DLD1 (cell line): Measurements from ENCODE around the gene FAM161B.

Experiments
- in situ Hi-C: cut with HindIII; loops from 2 replicates; pipeline ENCODE4 v1.10.0; 2017; ENCODE audit warnings: low sequenced_read_pairs

FAM161B gene

DNA sequence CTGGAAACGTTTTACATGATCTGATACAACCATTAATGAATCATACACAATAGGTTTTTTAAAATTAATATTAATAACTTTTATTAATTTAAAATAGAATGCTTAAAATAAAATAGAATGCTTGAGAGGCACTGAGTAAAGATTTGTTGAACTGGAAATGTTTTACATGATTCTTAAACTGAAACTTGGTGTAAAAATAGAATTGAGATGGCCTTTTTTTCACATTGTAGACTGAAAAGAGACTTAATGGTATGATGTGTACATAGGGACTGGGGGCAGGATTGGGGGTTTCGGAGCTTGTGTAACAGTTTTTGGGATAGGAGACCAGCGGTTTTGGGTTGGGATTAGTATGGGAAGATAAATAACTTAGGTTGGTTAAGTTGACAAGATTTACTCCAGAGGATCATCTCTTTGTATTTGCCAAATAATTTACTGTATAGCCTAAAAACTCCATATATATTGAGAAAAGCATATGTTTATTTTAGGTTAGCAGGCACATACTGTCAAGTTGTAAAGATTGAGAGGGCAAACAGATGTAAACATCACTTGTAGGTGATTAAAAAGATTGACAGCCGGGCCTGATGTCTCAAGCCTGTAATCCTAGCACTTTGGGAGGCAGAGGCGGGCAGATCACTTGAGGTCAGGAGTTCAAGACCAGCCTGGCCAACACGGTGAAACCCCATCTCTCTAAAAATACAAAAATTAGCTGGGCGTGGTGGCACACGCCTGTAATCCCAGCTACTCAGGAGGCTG is 65.3 kb downstream of the FAM161B start:
- in situ Hi-C loops = no loop called here
